Hindlimb muscle (tissue), 1 donor: ENCODE data around the gene ATG7. TPM values are rescaled to one million over a fixed set of nuclear protein-coding genes. Genes with fewer than 3 reads are reported as not detected.

ENCODE experiments used
- DNase-seq: peaks from one replicate; pipeline ENCODE4 v3.0.0-alpha.2; 2013
- polyA plus RNA-seq: library from polyadenylated mRNA; unstranded; fragments of 120-200 nt; gene quantifications from one replicate; pipeline ENCODE4 v1.2.1, GENCODE V29; 2013; ENCODE audit not compliant: insufficient read length

Gene ATG7, protein sequence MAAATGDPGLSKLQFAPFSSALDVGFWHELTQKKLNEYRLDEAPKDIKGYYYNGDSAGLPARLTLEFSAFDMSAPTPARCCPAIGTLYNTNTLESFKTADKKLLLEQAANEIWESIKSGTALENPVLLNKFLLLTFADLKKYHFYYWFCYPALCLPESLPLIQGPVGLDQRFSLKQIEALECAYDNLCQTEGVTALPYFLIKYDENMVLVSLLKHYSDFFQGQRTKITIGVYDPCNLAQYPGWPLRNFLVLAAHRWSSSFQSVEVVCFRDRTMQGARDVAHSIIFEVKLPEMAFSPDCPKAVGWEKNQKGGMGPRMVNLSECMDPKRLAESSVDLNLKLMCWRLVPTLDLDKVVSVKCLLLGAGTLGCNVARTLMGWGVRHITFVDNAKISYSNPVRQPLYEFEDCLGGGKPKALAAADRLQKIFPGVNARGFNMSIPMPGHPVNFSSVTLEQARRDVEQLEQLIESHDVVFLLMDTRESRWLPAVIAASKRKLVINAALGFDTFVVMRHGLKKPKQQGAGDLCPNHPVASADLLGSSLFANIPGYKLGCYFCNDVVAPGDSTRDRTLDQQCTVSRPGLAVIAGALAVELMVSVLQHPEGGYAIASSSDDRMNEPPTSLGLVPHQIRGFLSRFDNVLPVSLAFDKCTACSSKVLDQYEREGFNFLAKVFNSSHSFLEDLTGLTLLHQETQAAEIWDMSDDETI
- polyA plus RNA-seq: 15.0 TPM

DNA sequence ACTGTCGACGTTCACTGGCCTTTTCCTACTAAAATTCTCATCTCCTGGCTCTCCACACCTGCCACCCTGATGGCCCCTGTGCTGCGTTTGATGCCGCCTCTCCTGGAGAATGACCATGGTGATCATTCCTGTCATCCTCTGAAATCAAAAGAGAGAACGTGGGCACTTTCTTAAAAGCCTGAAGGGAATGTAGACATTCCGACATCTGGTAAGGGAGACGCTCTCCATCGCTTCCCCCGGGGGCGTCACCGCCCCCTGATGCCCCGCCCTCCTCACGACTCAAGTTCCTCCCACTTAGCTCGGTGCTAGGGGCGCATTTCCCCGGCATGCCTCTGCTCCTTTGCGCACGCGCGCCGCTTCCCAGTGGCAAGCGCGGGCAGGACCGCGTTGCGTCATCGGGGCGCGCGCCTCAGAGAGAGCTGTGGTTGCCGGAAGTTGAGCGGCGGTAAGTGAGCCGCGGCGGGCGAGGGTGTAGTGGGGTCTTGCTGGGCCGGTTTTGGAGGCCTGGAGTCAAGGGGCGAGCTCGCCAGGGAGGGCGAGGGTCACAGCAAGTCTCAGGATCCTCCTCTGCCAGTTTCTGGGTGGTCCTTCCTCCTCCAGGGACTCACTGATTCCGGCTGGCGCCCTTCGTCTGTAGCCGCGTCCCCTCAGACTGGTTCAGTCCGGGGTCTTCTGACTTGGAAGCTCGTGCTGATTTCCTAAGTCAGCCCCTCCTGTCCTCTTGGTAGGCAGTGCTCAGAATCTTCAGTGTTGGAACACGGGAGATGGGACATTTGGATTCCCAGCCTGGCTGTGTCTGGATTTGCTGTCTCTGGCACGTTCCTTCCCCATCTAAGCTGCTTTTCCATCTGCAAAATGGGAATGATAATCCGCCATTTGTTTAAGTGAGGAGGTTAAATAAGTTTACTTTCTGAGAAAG lies at the start of gene ATG7:
ATG7 (plus strand) TSS at position 412 of the 919 bp plus-strand sequence. CDS start 26,299 bp downstream, outside the sequence.
- DNase-seq: peak; percentile 99

DNA sequence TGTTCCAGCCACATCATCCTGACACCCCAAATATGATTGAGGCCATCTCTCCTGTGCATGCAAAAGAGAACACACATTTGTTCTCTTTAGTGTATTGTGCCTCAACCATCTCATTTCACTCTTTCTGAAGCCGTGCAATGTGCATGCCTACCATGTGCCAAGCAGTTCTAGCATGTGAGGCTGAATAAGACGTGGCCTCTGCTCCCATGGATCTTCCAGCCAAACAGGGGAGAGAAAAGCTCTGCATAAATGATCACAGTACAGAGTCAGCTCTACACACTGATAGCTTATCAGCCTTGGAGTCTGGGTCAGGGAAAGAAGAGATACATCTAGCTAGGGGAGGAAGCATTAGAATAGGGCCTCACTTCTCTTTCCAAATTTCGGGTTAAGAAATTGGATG lies 48.2 kb upstream of the ATG7 start:
- no peak for DNase-seq

DNA sequence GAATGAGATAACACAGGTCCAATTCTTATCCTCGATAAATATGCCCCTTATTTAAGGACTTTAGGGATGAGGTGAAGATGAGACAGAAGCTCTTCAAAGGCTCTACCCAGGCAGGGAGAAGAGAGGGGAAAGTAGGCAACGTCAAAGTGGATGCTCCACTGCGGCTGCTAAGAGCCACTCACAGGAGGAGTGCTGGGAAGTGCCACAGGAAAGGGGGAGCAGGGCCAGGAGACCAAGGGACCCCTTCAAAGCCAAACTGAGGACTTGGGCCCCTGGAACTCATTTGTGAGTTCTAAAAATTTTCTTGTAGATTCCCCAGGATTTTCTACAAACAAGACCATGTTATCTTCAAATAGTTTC lies 47.3 kb upstream of the ATG7 start:
- no peak for DNase-seq

DNA sequence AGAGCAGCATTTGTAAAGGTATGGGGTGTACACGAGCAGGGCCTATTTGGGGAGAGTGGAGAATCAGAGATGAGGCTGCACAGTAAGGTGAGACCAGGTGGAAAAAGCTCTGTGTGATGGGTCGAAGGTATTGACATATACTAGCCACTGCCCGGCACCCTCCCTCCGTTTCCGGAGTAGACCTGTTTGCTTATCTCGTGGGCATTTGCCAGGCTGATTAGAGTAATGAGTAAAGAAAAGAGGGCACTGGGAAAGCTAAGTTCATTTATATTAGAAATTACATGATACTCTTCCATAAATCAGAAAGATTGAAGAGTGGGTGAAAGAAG lies 46.2 kb upstream of the ATG7 start:
- DNase-seq: no peak

DNA sequence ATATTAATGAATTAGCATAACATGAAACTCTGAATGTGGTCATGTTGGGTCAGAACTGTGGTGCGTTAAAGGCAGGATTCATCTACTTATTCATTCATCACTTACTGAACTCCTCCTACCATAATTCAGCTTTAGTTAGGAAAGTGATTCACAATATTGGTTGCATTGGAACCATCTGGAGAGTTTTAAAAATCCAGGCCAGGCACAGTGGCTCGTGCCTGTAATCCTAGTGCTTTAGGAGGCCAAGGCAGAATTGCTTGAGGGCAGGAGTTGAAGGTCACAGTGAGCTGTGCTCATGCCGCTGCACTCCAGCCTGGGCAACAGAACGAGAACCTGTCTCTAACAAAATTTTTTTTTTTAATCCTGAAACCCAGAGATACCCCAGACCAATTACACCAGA lies 44.2 kb upstream of the ATG7 start:
- no peak for DNase-seq

DNA sequence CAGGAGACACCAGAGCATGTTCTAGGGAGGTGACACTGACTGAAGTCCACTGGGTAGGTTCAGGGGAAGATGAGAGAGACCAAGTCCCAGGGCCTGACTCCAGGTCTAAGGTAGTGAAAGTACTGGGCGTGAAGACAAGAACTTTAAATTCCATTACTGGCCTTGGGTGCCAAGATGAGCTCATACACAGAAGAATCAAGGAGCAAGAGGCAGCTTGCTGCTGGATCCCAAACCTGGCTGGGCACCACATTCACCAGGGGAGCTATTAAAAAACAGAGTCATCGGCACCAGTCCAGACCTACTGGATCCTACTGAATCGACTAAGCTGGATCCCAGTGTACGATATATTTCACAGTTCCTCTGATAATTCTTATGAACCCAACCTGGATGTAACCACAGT lies 42.1 kb upstream of the ATG7 start:
- no peak for DNase-seq

DNA sequence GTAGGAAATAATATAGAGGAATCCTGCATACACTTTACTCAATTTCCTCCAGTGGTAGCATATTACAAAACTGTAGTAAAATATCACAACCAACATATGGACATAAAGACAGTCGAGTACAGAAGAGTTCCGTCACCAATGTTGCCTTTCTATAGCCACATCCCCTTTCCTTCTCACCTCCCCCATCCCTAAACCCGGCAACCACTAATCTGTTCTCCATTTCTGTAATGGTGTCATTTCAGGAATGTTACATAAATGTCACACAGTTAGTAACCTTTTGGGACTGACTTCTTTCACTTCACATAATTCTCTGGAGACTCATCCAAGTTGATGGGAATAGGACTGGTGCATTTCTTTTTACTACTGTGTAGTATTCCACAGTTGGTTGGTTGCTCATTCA lies 41.4 kb upstream of the ATG7 start:
- no peak for DNase-seq

DNA sequence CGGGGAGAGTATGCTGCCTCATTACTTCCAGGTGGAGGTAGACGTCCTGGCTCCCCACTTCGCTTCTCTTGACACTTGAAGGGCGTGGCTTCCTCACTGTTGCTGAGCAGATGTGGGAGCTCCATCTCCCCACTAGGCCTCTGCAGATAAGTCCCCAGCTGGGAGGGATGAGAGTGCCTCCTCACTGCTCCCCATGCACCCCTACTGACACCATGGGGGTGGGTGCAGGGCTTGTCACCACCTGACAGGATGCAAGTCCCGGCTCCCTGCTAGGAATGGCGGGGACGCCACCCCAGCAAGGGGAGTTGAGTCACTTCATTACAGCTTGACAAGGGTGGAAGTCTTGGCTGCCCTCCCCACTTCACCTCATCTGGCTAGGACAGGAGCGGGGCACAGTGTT lies 36.8 kb upstream of the ATG7 start:
- DNase-seq: no peak

DNA sequence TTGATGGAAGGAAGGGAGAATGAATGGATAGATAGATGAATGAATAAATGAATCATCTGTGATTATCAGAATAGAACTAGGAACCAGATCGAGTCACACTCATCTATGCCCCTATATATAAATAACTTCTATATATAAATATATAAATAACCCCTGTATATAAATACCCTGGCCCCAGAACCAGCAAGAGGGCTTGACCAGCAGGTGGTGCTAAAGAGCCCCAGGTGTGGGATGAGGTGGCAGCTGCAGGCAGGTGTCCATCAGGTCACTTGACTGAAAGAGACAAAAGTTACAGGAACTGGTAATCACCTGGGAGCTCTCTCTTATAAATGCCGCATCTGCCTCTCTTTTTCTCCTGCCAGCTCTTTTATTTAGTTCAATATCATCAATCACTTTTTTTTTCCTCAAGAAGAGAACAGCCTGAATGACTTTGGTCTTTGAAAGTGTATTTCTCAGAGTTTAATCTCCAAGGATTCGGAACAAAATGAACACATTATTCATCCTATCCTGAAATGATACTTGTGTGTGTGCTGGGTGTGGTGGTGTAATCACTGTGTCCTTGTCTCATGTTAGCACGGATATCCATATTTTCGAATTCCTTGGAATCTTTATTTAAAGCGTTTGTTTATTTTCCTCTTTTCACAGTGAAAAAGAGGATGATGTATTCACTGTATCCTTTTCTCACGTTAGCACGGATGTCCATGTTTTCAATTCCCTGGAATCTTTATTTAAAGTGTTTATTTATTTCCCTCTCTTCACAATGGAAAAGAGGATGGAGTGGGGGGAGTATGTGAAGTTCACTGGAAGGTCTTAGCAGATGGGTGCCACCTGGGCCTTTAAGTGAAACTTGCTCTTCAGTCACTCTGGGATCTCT lies 35.4 kb upstream of the ATG7 start:
- DNase-seq: no peak

DNA sequence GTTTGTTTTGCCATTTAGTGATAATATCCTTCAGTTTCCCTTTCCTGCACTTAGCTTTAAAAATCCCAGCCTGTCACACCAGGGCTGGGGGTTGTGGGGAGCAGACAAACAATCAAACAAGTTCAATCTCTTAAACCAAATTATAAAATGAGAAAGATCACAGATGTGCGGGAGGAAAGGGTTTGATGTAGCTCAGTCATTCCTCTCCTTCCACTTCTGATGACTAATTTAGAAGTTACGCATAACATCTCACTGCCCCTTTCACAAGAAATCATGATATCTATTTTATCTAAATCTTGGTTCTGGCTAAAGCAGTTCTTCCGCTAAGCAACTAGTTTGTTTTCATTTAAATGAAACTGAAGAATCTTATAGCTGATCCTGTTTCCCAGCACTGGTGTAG lies 34.1 kb upstream of the ATG7 start:
- DNase-seq: no peak

DNA sequence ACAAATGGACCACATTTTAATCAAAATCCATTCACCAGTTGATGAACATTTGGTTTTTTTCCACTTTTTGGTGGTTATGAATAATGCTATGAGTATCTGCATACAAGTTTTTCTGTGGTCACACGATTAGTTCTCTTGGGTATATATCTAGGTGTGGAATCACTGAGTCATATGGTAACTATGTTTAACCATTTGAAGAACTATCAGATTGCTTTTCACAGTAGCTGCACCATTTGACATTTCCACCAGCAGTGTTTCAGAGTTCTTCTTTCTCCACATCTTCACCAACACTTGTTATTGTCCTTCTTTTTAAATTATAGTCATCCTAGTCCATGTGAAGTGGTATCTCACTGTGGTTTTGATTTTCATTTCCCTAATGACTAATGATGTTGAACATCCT lies 33.3 kb upstream of the ATG7 start:
- DNase-seq: no peak

DNA sequence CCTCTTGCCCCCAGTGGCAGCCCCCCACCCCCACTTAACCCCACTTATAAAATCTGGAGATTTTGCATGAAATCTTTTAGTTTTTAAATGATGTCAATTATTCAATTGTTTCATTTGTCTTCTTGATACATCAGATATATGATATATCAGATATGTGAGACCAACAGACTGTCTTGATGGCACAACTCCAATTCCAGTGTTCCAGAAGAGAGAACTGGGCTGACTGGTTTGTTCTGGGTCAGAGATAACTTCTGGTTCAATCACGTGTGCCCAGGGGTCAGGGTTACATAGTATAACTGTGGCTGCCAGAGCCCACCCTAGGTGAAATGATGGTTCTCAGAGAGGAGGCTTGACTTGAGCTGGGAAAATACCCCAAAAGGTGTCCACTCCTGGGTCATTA lies 32.4 kb upstream of the ATG7 start:
- no peak for DNase-seq

DNA sequence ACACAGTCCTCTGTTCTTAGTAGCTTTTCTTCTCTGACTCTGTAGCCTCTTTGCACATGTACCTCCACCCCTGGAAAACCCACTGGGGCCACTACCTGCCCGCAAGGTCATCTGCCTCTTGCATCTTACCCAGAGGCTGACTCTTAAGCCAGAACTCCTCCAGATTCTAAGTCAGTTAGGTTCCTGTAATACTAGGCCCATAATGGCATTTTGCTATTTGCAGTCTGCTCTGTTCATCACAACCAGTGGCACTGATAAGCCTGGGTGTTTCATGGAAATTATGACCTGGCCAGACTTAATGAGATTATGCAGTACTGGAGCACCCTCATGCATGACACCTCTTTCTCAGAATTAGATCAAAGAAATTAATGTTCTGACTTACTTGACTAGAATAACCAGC lies 31.7 kb upstream of the ATG7 start:
- DNase-seq: no peak

DNA sequence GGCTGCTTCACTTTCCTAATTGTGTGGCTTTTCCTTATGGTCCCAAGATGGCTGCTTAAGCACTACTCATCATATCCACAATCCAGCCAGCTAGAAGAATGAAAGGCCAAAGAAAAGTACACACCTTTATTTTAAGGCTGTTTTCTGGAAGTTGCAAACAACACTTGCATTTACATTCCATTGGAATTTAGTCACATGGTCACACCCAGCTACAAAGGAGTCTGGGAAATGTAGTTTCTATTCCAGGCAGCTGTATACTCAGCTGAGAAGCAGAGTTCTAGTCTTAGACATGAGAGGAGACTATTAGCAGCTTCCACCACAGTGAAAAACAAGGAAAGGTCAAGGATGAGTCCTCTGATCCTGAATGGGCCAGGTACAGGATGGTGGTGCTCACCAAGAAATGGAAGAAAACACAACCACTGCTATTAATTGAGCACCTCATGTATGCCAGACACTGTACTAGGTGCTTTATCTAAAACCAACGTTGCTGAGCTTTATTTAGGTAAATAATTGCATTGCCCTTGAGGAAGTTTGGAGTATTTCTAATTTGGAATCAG lies 28.0 kb upstream of the ATG7 start:
- no peak for DNase-seq

DNA sequence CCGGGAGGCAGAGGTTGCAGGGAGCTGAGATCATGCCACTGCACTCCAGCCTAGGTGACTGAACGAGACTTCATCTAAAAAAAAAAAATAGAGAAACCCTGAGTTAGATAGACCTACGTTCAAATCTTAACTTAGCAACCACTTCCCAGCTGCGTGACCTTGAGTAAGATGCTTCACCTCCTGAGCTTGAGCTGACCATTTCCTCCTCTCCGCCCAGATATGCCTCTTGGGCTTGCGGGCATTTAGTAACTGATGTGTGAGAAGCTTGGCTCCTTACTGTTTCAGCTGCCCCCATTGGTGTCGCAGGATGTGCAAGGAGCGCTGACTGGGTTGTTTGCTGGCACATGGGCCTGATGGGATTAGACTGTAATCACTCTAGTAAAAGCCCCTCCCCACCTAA lies 26.9 kb upstream of the ATG7 start:
- DNase-seq: no peak

DNA sequence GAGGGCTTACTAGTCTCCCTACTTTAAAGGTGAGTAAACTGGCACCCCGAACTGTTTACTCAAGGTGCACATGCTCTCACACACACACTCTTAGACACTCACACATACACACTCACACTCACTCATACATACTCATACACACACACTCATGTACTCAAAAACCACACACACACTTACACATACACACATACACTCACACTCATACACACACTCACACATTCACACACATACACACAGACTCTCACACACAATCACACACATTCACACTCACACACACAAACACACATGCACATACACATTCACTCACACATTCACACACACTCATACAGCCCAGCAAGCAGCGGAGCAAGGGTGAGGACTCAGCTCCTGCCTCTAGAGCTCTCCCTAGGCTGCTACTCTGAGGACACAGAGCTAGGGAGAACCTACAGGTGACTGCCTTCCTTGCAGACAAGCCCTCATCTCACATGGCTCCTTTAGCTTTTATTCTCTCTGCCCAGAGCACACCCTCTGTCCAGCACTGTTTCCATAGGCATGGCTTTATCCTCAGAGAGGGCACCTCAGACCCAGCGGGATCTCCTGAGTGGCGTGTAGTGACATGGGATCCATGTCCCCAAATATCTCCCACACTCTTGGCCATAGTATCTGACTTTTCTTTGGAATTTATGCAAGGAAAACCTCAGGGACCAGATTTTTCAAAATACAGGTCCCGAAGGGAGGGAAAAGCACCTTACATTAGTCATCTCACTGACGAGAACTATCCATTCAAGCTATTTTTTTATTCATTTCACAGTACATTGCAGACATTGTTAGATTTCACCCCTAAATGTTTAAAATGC lies 26.2 kb upstream of the ATG7 start:
- no peak for DNase-seq

DNA sequence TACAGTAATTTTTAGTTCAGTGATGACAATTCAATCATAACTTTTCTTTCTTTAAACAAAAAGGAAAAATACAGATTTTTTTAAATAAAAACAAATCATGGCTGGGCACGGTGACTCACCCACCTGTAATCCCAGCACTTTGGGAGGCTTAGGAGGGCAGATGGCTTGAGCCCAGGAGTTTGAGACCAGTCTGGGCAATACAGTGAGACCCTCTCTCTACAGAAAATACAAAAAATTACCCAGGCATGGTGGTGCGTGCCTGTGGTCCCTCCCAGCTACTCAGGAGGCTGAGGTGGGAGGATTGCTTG lies 25.6 kb upstream of the ATG7 start:
- no peak for DNase-seq

DNA sequence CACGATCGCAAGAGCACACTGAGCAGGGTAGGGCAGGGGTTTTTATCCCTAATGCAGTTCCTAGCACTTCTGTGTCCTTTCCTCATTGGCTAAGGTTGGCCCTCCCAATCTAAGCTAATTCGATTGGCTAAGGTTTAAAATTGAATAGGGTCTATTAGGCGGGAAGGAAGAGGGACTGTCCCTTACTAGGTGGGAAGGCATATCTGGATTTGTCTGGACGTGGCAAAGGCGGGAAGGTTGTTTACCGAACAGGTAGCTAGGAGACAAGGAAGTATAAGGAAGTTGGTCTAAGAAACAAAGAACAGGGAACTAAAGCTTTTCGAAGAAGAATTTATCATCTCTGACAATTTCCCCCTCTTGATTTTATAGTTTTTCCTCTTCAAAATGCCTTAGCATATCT lies 24.8 kb upstream of the ATG7 start:
- DNase-seq: no peak

DNA sequence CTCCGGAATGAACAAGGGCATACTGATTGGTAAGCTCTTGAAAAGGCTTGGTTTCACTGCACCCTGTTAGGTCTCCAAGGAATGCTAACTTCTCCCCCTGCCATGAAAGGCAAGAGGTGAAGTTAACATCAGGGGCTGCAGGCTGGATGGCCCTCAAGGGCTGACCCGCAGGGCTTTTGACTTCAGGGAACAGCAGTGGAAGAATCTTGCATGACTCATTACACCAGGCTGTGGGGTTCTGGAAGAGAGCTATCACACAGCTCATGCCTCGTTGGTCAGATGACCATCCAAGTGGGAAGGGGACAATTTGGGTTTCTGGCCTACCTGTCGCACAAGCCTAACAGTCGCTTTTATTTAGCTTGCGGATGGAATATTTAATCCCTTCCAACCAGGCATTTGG lies 23.6 kb upstream of the ATG7 start:
- no peak for DNase-seq

DNA sequence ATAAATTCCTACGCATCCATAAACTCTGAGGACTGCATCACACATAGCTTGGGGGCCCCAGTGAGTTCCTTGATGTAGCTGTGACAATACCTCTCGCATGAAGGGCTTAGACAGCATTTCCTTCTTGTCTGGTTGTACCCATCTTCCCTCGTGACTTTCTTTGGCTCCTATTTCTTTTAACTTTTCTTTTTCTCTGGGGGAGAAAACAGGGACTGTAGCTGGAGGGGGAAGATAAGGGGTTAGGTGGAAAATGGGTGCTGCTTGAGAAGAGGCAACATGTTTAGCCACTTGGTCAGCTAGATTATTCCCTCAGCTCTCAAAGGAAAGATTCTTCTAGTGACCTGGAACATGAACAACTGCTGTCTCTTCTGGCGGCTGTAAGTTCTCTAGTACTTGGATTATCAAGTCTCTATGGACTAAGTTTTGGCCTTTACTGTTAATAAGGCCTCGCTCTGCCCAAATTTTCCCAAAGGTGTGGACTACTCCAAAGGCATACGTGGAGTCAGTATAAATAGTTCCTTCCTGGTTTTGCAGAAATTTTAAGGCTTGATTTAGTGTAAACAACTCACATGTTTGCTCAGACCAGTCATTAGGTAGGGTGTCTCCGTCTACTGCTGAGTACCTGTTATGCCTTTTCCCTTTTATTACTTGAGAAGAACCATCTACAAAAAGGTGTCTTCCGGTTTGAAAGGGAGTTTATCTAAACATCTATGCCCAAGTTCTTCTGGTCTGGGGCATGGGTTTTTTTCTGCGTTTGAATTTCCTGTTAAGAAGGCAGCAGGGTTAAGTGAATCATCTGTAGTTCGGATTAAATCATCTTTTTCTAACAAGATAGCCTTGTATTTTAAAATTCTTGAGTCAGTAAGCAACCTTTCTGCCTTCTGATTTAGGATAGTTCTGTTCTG lies 21.0 kb upstream of the ATG7 start:
- DNase-seq: no peak
